CD4-positive, alpha-beta memory T cell (primary cell): ENCODE data around the gene RHOBTB3. TPM values are rescaled to one million over a fixed set of nuclear protein-coding genes. Genes with fewer than 3 reads are reported as not detected.

ENCODE experiments used
- CTCF ChIA-PET: fragments of 350-600 bp; sonication (Branson Sonifier 250); formaldehyde crosslinking; loops from one replicate; lab custom pipeline; 2021; ENCODE audit warnings: inconsistent platforms; ENCODE audit not compliant: partially characterized antibody; lab: Charles Lee
- POLR2A ChIA-PET: fragments of 350-600 bp; sonication (Branson Sonifier 250); formaldehyde crosslinking; loops from one replicate; lab custom pipeline; 2021; ENCODE audit not compliant: partially characterized antibody; lab: Charles Lee
- DNase-seq, 5 donors: peaks; one replicate each; pipeline versions ENCODE4 v3.0.0 to v3.0.0-alpha.2; 2020 to 2022; ENCODE audit warnings: mixed read lengths in 1 of 5
- H3K27ac ChIP-seq: one replicate; pipeline ENCODE4 v1.7.0; 2013; ENCODE audit warnings: low read depth, low read length
- H3K27me3 ChIP-seq: 2 replicates; pipeline ENCODE4 v1.7.0; 2013; ENCODE audit warnings: mild to moderate bottlenecking, low read length, moderate library complexity; ENCODE audit not compliant: insufficient read depth
- H3K36me3 ChIP-seq: 2 replicates; pipeline ENCODE4 v1.7.0; 2013; ENCODE audit warnings: mild to moderate bottlenecking, low read length, moderate library complexity; ENCODE audit not compliant: insufficient read depth
- H3K4me1 ChIP-seq: 2 replicates; pipeline ENCODE4 v1.7.0; 2013; ENCODE audit warnings: mild to moderate bottlenecking, low read length, moderate library complexity; ENCODE audit not compliant: insufficient read depth
- H3K4me3 ChIP-seq, 2 donors: one replicate each; pipeline ENCODE4 v1.7.0; 2013; ENCODE audit warnings: low read length in 2 of 2, mild to moderate bottlenecking in 1 of 2
- H3K9me3 ChIP-seq, 2 donors: one replicate each; pipeline ENCODE4 v1.7.0; 2013; ENCODE audit warnings: low read length in 2 of 2, control low read depth in 1 of 2; ENCODE audit not compliant: control insufficient read depth in 1 of 2
- H3K27ac Mint-ChIP-seq, 7 donors: one replicate each; pipeline ENCODE4 v1.8.0; 2020 to 2021; ENCODE audit warnings: mixed read lengths in 7 of 7, mild to moderate bottlenecking in 6 of 7, inconsistent platforms in 3 of 7, moderate library complexity in 3 of 7
- H3K27me3 Mint-ChIP-seq, 2 donors: one replicate each; pipeline ENCODE4 v1.8.0; 2020 to 2021; ENCODE audit warnings: mixed read lengths in 2 of 2
- H3K36me3 Mint-ChIP-seq, 2 donors: one replicate each; pipeline ENCODE4 v1.8.0; 2020 to 2021; ENCODE audit warnings: mixed read lengths in 2 of 2, inconsistent platforms in 1 of 2, mild to moderate bottlenecking in 1 of 2
- H3K4me1 Mint-ChIP-seq, 4 donors: one replicate each; pipeline ENCODE4 v1.8.0; 2020 to 2021; ENCODE audit warnings: mixed read lengths in 4 of 4, mild to moderate bottlenecking in 1 of 4
- H3K4me3 Mint-ChIP-seq, 8 donors: one replicate each; pipeline ENCODE4 v1.8.0; 2020 to 2021; ENCODE audit warnings: mixed read lengths in 8 of 8, mild to moderate bottlenecking in 7 of 8, moderate library complexity in 6 of 8, inconsistent platforms in 3 of 8
- H3K9me3 Mint-ChIP-seq, 8 donors: one replicate each; pipeline ENCODE4 v1.8.0; 2020 to 2021; ENCODE audit warnings: mixed read lengths in 8 of 8, mild to moderate bottlenecking in 5 of 8, inconsistent platforms in 3 of 8, moderate library complexity in 1 of 8
- intact Hi-C: fragments of 100-400 bp; cut with micrococcal nuclease; formaldehyde crosslinking; loops from one replicate; pipeline ENCODE4 v1.15.1; 2023
- polyA plus RNA-seq, 2 donors: library from polyadenylated mRNA; unstranded; fragments of 300-500 nt; fragmentation: Illumina TruSeq; gene quantifications; one replicate each; pipeline ENCODE4 v1.2.3, GENCODE V29; 2021
- total RNA-seq, 2 experiments: library from RNA; stranded (reverse); gene quantifications; one replicate each; pipeline ENCODE4 v1.2.3, GENCODE V29; 2021

The RHOBTB3 gene
- total and polyA plus RNA-seq, 4 experiments from 2014 or later: 0.32 to 1.8 (median 1.1) TPM

DNA sequence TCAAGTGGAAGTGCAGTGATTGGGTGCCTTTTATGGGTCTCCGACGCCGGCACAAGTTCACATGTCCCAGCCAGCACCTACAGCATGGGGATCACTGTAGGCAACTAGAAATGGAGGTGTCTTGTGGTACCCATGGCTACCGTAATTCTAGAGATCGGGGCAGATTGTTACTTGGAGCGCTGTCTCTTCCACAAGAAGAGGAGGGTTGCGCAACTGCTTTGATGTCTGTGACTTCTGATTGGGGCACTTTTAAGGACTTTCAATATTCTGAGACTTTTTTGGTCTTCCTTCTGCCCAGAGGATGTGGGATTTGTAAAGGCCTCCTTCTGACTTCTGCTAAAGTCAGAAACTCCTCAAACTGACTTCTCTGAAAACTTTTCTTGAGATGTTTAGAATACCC lies 49.5 kb downstream of the RHOBTB3 start:
- no peak for DNase-seq
- intact Hi-C loops: loop anchor here (5.0 to 10.0 kb wide), 2 partner anchors 184 to 557 kb away; partner anchors contain the start of gene ELL2
- no peaks in the 10 kb centered on the region for H3K36me3 ChIP-seq
- no peaks in the 10 kb centered on the region for H3K9me3 Mint-ChIP-seq
- no peak overlapping the region for H3K27ac ChIP-seq
- H3K4me1 ChIP-seq: no peaks in the 10 kb centered on the region
- ChIA-PET POLR2A (interaction anchor here (1.0 to 2.4 kb wide), 12 partner anchors 28 to 134 kb away, joined by 3 to 25 read pairs (median 8); partner anchors contain the start of genes GLRX and RFESD), CTCF (interaction anchor here (0.8 to 19.1 kb wide), 33 partner anchors 9 to 921 kb away, joined by 3 to 902 read pairs (median 9); partner anchors contain the start of genes GLRX, RFESD and RHOBTB3)
- H3K4me3 ChIP-seq: no peak overlapping the region
- H3K9me3 ChIP-seq: no peaks in the 10 kb centered on the region
- H3K4me1 Mint-ChIP-seq: peaks cover 2 to 7% (median 6%) of the 10 kb centered on the region in 4 donors
- H3K4me3 Mint-ChIP-seq: no peak overlapping the region
- no peak overlapping the region for H3K27ac Mint-ChIP-seq
- H3K27me3 Mint-ChIP-seq: peaks cover 0 to 2% of the 10 kb centered on the region in 2 donors
- H3K27me3 ChIP-seq: no peaks in the 10 kb centered on the region
- no peaks in the 10 kb centered on the region for H3K36me3 Mint-ChIP-seq

DNA sequence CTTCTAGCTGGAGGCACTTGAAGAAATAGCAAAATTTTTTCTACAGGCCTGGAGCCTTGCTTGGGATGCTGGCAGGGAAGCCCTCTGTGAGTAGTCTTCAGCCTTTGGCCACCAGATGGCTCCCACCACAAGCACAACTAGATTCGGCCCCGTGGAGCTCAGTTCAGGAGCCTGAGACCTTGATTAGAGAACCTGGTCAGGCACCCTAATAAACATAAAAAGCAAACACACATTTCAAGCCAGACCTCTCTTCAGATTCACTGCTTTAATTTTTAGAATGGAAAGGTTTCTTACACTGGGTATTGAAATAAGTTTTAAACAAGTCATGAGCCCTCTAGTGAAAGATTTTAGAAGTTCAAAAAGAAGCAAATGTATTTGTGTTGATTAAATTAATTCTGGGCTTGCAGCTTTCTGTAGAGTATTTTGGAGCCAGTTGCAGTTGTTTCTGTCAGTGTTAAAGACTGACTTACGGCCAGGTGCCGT lies 50.0 kb downstream of the RHOBTB3 start:
- no peaks in the 10 kb centered on the region for H3K27me3 ChIP-seq
- no peaks in the 10 kb centered on the region for H3K9me3 Mint-ChIP-seq
- H3K36me3 ChIP-seq: no peaks in the 10 kb centered on the region
- intact Hi-C loops: loop anchor here (1.0 to 10.0 kb wide), 7 partner anchors 27 to 556 kb away; partner anchors contain the start of gene ELL2
- ChIA-PET POLR2A (interaction anchor here (1.0 to 2.4 kb wide), 13 partner anchors 27 to 135 kb away, joined by 3 to 25 read pairs (median 8); partner anchors contain the start of genes GLRX and RFESD), CTCF (interaction anchor here (0.7 to 19.1 kb wide), 47 partner anchors 8 to 921 kb away, joined by 3 to 902 read pairs (median 6); partner anchors contain the start of genes GLRX, RFESD and RHOBTB3)
- no peaks in the 10 kb centered on the region for H3K4me1 ChIP-seq
- peaks cover 2 to 7% (median 6%) of the 10 kb centered on the region in 4 donors for H3K4me1 Mint-ChIP-seq
- no peaks in the 10 kb centered on the region for H3K36me3 Mint-ChIP-seq
- no peaks in the 10 kb centered on the region for H3K9me3 ChIP-seq
- H3K27me3 Mint-ChIP-seq: peaks cover 0 to 2% of the 10 kb centered on the region in 2 donors
- H3K4me3 ChIP-seq: no peak overlapping the region
- H3K27ac ChIP-seq: no peak overlapping the region
- DNase-seq: peak; percentile 62 to 73 (median 71)
- peak overlapping the region in 3 of 7 donors; percentile 9 to 82 (median 24) for H3K27ac Mint-ChIP-seq
- peak overlapping the region in 7 of 8 donors; percentile 18 to 84 (median 72) for H3K4me3 Mint-ChIP-seq

- no peak overlapping the region for H3K27ac ChIP-seq
- no peaks in the 10 kb centered on the region for H3K4me1 ChIP-seq
- no peaks in the 10 kb centered on the region for H3K36me3 Mint-ChIP-seq
- no peaks in the 10 kb centered on the region for H3K27me3 Mint-ChIP-seq
- ChIA-PET CTCF (interaction anchor here (1.0 to 19.1 kb wide), 32 partner anchors 7 to 833 kb away, joined by 3 to 902 read pairs (median 8); partner anchors contain the start of genes GLRX, RFESD and RHOBTB3), POLR2A (interaction anchor here (1.2 to 2.4 kb wide), 8 partner anchors 26 to 136 kb away, joined by 4 to 25 read pairs (median 10); partner anchors contain the start of genes GLRX and RFESD)
- no peaks in the 10 kb centered on the region for H3K9me3 Mint-ChIP-seq
- intact Hi-C loops: loop anchor here (5.0 to 10.0 kb wide), 2 partner anchors 183 to 555 kb away; partner anchors contain the start of gene ELL2
- peaks cover 2 to 7% (median 6%) of the 10 kb centered on the region in 4 donors for H3K4me1 Mint-ChIP-seq
- H3K4me3 Mint-ChIP-seq: no peak overlapping the region
- DNase-seq: no peak
- H3K27me3 ChIP-seq: no peaks in the 10 kb centered on the region
- H3K4me3 ChIP-seq: no peak overlapping the region
- H3K36me3 ChIP-seq: no peaks in the 10 kb centered on the region
- H3K27ac Mint-ChIP-seq: peak overlapping the region in 1 of 7 donors; percentile 44
- no peaks in the 10 kb centered on the region for H3K9me3 ChIP-seq
Observed at GRCh38 chr5:95782181-95782580, 51.0 kb downstream of the RHOBTB3 start.

DNA sequence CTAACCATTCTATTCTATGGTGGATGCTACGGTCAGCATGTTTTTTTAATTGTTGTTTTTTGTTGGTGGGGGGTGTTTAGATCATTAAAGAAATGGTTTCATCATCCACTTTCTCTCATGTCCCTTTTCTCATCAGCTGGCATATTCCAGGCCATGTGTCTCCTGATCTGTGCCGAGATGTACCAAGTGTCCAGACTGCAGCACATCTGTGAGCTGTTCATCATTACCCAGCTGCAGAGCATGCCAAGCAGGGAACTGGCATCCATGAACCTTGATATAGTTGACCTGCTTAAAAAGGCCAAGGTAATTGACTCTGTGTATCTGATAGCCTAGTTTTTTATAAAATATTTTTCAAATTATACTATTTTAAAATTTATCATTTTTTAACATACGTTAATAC lies 52.5 kb downstream of the RHOBTB3 start:
- H3K4me3 ChIP-seq: no peak overlapping the region
- no peaks in the 10 kb centered on the region for H3K36me3 ChIP-seq
- no peak for DNase-seq
- no peak overlapping the region for H3K27ac ChIP-seq
- ChIA-PET POLR2A (no interaction called here), CTCF (interaction anchor here (0.6 to 19.1 kb wide), 6 partner anchors 15 to 121 kb away, joined by 3 to 902 read pairs (median 82); partner anchors contain the start of gene GLRX)
- peaks cover 2 to 7% (median 6%) of the 10 kb centered on the region in 4 donors for H3K4me1 Mint-ChIP-seq
- no peaks in the 10 kb centered on the region for H3K27me3 Mint-ChIP-seq
- no peaks in the 10 kb centered on the region for H3K36me3 Mint-ChIP-seq
- intact Hi-C loops: loop anchor here (5.0 to 10.0 kb wide), 2 partner anchors 181 to 554 kb away; partner anchors contain the start of gene ELL2
- H3K9me3 ChIP-seq: no peaks in the 10 kb centered on the region
- H3K27me3 ChIP-seq: no peaks in the 10 kb centered on the region
- no peak overlapping the region for H3K27ac Mint-ChIP-seq
- no peaks in the 10 kb centered on the region for H3K4me1 ChIP-seq
- H3K9me3 Mint-ChIP-seq: no peaks in the 10 kb centered on the region
- no peak overlapping the region for H3K4me3 Mint-ChIP-seq

GRCh38 chr5:95784514-95785302 lies 53.6 kb downstream of the RHOBTB3 start:
- Histone ChIP-seq H3K36me3 (no peaks in the 10 kb centered on the region), H3K27me3 (no peaks in the 10 kb centered on the region), H3K4me1 (no peaks in the 10 kb centered on the region), H3K4me3 (no peak overlapping the region), H3K9me3 (no peaks in the 10 kb centered on the region), H3K27ac (no peak overlapping the region)
- POLR2A ChIA-PET: no interaction called here
- Mint-ChIP-seq H3K27me3 (no peaks in the 10 kb centered on the region), H3K36me3 (no peaks in the 10 kb centered on the region), H3K9me3 (no peaks in the 10 kb centered on the region), H3K27ac (no peak overlapping the region), H3K4me1 (peaks cover 2 to 7% (median 6%) of the 10 kb centered on the region in 4 donors), H3K4me3 (no peak overlapping the region)
- DNase-seq: no peak
- CTCF ChIA-PET: interaction anchor here (0.6 to 19.1 kb wide), 7 partner anchors 16 to 142 kb away, joined by 3 to 902 read pairs (median 63); partner anchors contain the start of gene GLRX
- intact Hi-C loops: loop anchor here (5.0 to 10.0 kb wide), 2 partner anchors 180 to 553 kb away; partner anchors contain the start of gene ELL2

DNA sequence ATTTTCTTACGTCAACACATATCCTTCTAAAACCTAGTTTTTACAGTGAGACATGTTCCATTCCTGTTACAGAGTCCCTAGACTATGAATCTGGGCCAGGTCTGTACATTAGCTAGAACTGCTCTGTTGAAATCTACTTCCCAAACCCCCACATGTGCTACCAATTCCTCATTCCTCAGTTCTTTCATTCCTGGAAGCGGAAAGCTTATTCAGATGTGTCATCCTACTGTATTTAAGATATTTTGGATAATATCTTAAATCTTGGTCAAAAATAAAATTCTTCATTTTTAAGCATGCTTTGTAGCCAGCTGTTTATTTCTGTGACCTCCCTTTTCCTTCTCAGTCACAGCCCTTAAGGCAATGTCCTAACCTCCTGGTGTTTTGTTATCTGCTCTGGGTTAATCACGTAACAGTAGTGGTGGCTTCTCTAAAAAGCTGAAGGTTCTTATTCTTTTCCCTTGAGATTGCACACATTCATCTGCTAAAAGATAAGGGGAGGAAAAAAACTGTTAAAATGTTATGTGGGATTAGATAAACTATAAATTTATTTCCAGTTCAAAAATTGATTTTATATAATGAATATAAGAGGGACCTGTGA lies 55.8 kb downstream of the RHOBTB3 start:
- ChIA-PET CTCF (interaction anchor here (1.0 to 19.1 kb wide), 3 partner anchors 19 to 134 kb away, joined by 3 to 902 read pairs (median 116); no protein-coding TSS in a partner anchor), POLR2A (interaction anchor here (1.4 to 1.6 kb wide), 2 partner anchors 37 to 57 kb away, joined by 4 read pairs; no protein-coding TSS in a partner anchor)
- no peak for DNase-seq
- Mint-ChIP-seq H3K4me3 (no peak overlapping the region), H3K4me1 (no peaks in the 10 kb centered on the region), H3K27me3 (no peaks in the 10 kb centered on the region), H3K9me3 (no peaks in the 10 kb centered on the region), H3K27ac (no peak overlapping the region), H3K36me3 (peaks cover 0 to 3% of the 10 kb centered on the region in 2 donors)
- no peaks in the 10 kb centered on the region for H3K4me1 ChIP-seq
- H3K27ac ChIP-seq: no peak overlapping the region
- no peak overlapping the region for H3K4me3 ChIP-seq
- no peaks in the 10 kb centered on the region for H3K36me3 ChIP-seq
- no peaks in the 10 kb centered on the region for H3K27me3 ChIP-seq
- no peaks in the 10 kb centered on the region for H3K9me3 ChIP-seq
- intact Hi-C loops: loop anchor here (10.0 kb wide), 1 partner anchor 178 kb away; the partner anchor contains the start of gene ELL2
